Muscle layer of duodenum (tissue), 2 donors: ENCODE data around the gene OR4M1.
"Not testable (repeated sequence)": the region's sequence is repeated elsewhere in the genome, so short reads cannot be mapped to it uniquely, and the experiment has no call there.

ENCODE experiments used
- H3K27ac ChIP-seq: one replicate; pipeline ENCODE4 v1.7.0; 2013; ENCODE audit warnings: mild to moderate bottlenecking, low read length
- H3K27me3 ChIP-seq: one replicate; pipeline ENCODE4 v1.7.0; 2013; ENCODE audit warnings: low read depth, mild to moderate bottlenecking, control low read depth, low read length
- H3K36me3 ChIP-seq, 2 donors: one replicate each; pipeline ENCODE4 v1.7.0; 2013; ENCODE audit warnings: low read length in 2 of 2, control low read depth in 1 of 2, mild to moderate bottlenecking in 1 of 2; ENCODE audit not compliant: insufficient read depth in 2 of 2, control insufficient read depth in 1 of 2
- H3K4me1 ChIP-seq, 2 donors: one replicate each; pipeline ENCODE4 v1.7.0; 2013; ENCODE audit warnings: low read length in 2 of 2, mild to moderate bottlenecking in 2 of 2, control low read depth in 1 of 2, moderate library complexity in 1 of 2; ENCODE audit not compliant: insufficient read depth in 2 of 2, control insufficient read depth in 1 of 2
- H3K4me3 ChIP-seq, 2 donors: one replicate each; pipeline ENCODE4 v1.7.0; 2013; ENCODE audit warnings: low read length in 2 of 2, low read depth in 1 of 2, mild to moderate bottlenecking in 1 of 2
- H3K9me3 ChIP-seq, 2 donors: one replicate each; pipeline ENCODE4 v1.7.0; 2013; ENCODE audit warnings: low read length in 2 of 2, control low read depth in 1 of 2, mild to moderate bottlenecking in 1 of 2; ENCODE audit not compliant: control insufficient read depth in 1 of 2
- donor health status: healthy.

Gene OR4M1

GRCh38 chr14:19823765-19824164 is 50.5 kb downstream of the OR4M1 start:
- H3K4me1 ChIP-seq, result no peaks in the 10 kb centered on the region
- no peaks in the 10 kb centered on the region for H3K27me3 ChIP-seq
- no peak overlapping the region for H3K27ac ChIP-seq
- H3K4me3 ChIP-seq, result no peak overlapping the region
- H3K36me3 ChIP-seq, result no peaks in the 10 kb centered on the region
- peaks cover 0 to 9% of the 10 kb centered on the region in 2 donors for H3K9me3 ChIP-seq

DNA sequence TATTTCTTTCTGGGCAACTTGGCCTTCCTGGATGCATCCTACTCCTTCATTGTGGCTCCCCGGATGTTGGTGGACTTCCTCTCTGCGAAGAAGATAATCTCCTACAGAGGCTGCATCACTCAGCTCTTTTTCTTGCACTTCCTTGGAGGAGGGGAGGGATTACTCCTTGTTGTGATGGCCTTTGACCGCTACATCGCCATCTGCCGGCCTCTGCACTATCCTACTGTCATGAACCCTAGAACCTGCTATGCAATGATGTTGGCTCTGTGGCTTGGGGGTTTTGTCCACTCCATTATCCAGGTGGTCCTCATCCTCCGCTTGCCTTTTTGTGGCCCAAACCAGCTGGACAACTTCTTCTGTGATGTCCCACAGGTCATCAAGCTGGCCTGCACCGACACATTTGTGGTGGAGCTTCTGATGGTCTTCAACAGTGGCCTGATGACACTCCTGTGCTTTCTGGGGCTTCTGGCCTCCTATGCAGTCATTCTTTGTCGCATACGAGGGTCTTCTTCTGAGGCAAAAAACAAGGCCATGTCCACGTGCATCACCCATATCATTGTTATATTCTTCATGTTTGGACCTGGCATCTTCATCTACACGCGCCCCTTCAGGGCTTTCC is 54.4 kb downstream of the OR4M1 start:
- not testable (repeated sequence) for H3K36me3 ChIP-seq, H3K9me3 ChIP-seq, H3K27me3 ChIP-seq, H3K4me1 ChIP-seq, H3K4me3 ChIP-seq, H3K27ac ChIP-seq

DNA sequence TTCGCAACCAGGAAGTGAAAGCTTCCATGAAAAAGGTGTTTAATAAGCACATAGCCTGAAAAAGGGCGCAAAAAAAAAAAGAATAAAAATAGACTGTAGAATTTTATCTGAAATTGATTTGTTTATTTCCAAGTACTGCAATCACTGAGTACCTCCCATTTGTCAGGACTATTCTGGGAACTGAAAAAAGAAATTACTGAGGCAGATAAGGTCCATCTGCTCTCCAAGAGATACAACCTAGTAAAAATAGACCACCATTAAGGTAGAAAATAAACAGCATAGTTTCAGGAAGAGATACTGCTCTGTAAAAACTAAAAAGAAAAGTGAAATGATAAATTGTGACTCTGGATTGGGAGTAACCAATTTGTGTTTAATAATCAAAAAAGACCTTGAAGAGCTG is 55.0 kb downstream of the OR4M1 start:
- Histone ChIP-seq H3K4me1 (no peaks in the 10 kb centered on the region), H3K9me3 (no peaks in the 10 kb centered on the region), H3K36me3 (no peaks in the 10 kb centered on the region), H3K4me3 (no peak overlapping the region), H3K27me3 (no peaks in the 10 kb centered on the region), H3K27ac (no peak overlapping the region)
